ENCODE data around the gene MGRN1.

GRCh38 chr16:4583906-4584305, 40.7 kb upstream of the MGRN1 start:
- no peak for TF ChIP-seq CTCF (IDR thresholded peaks at IDR 0.05; ENCODE audit: low read length)
- TF ChIP-seq EZH2 (optimal IDR thresholded peaks at IDR 0.05; ENCODE audit: low read depth, low read length) = no peak

All from MM.1S (cell line).